ENCODE measurements around the gene NDUFB4.
"Not testable (repeated sequence)": the region's sequence is repeated elsewhere in the genome, so short reads cannot be mapped to it uniquely, and the experiment has no call there.

NDUFB4 gene

DNA sequence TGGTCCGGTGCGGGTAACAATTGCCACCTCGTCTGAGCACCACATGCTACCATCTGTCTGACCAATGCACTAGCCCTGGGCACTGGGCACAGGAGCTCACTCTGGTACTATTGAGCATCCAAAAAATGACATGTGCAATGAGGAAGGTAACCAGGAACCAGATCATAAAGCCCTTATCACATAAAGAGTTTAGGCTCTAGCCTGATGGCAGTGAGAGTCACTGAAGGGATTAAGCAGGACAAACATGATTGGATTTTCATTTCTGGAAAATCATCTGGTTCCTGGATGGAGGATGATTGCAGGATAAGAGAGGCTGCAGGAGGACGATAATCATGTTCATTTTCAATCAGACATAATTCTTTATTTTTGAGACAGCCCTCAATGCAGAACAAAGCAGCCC is 12.4 kb downstream of the NDUFB4 start:
- Mint-ChIP-seq H3K27ac (no peak overlapping the region), H3K9me3 (no peaks in the 10 kb centered on the region), H3K27me3 (ENCODE audit: low read depth) (no peaks in the 10 kb centered on the region), H3K36me3 (ENCODE audit: low read depth) (no peaks in the 10 kb centered on the region), H3K4me3 (no peak overlapping the region), H3K4me1 (no peaks in the 10 kb centered on the region)
- TF ChIP-seq, protein P1, sequence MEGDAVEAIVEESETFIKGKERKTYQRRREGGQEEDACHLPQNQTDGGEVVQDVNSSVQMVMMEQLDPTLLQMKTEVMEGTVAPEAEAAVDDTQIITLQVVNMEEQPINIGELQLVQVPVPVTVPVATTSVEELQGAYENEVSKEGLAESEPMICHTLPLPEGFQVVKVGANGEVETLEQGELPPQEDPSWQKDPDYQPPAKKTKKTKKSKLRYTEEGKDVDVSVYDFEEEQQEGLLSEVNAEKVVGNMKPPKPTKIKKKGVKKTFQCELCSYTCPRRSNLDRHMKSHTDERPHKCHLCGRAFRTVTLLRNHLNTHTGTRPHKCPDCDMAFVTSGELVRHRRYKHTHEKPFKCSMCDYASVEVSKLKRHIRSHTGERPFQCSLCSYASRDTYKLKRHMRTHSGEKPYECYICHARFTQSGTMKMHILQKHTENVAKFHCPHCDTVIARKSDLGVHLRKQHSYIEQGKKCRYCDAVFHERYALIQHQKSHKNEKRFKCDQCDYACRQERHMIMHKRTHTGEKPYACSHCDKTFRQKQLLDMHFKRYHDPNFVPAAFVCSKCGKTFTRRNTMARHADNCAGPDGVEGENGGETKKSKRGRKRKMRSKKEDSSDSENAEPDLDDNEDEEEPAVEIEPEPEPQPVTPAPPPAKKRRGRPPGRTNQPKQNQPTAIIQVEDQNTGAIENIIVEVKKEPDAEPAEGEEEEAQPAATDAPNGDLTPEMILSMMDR (IDR thresholded peaks at IDR 0.05; ENCODE audit: unreplicated experiment in 3 of 3) = no peak

DNA sequence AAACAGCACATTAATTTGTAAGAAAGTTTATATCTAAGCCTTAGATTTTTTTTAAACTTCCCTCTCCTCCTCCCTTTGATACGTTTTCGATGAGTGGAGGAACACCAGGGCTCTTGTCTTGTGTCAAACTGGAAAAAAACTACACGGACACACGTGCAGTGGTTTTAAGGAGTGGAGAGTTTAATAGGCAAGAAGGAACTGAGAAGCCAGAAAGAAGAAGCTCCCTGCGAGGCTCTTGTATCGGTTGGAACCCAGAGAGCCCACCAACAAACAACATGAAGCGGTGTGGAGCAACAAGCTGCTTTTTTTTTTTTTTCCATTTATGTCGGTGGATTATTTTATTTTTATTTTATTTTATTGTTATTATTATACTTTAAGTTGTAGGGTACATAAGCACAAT is 18.6 kb downstream of the NDUFB4 start:
- no peak overlapping the region for H3K4me3 Mint-ChIP-seq
- H3K27ac Mint-ChIP-seq = no peak overlapping the region
- H3K27me3 Mint-ChIP-seq (ENCODE audit: low read depth) = no peaks in the 10 kb centered on the region
- no peaks in the 10 kb centered on the region for H3K4me1 Mint-ChIP-seq
- no peaks in the 10 kb centered on the region for H3K9me3 Mint-ChIP-seq
- H3K36me3 Mint-ChIP-seq (ENCODE audit: low read depth) = no peaks in the 10 kb centered on the region
- TF ChIP-seq, protein P1 (IDR thresholded peaks at IDR 0.05; ENCODE audit: unreplicated experiment in 3 of 3) = no peak

DNA sequence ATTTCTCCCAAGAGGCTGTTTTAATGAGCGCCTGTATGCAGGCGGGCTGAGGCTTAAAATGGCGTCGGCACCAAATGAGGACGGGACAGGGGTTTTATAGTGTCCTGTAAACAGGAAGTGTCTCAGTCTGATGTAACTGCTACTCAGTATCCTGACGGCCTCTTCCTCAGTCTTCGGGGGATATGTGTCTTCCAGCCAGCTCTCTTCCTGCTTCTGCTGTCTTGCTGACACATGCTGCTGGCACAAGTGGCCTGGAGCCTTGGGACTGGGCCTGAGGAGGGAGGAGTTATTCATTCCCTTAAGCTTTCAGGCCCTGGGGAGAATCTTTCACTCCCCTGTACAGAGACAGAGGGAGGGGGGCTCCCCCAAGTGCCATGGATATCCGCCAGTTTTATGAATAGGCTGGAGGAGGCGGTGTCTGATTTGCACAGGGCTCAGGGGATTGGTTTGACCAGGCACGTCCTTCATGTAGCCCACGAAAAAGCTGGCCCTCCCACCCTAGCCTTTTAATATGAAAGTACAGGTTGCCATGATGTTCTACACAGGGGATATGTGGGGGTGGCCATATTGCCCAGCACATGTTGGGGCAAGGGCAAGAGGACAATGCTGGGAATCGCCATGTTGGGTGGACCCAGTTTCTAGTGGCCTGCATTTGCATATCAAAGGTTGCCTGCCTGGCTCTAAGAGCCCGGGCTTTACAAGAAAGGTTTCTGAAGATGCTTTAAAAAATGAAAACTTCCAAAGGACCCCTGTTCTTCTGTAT is 19.9 kb downstream of the NDUFB4 start:
- TF ChIP-seq, protein P1 (IDR thresholded peaks at IDR 0.05; ENCODE audit: unreplicated experiment in 3 of 3) = no peak
- Mint-ChIP-seq H3K4me1 (no peaks in the 10 kb centered on the region), H3K36me3 (ENCODE audit: low read depth) (no peaks in the 10 kb centered on the region), H3K27ac (no peak overlapping the region), H3K9me3 (no peaks in the 10 kb centered on the region), H3K27me3 (ENCODE audit: low read depth) (no peaks in the 10 kb centered on the region), H3K4me3 (no peak overlapping the region)

DNA sequence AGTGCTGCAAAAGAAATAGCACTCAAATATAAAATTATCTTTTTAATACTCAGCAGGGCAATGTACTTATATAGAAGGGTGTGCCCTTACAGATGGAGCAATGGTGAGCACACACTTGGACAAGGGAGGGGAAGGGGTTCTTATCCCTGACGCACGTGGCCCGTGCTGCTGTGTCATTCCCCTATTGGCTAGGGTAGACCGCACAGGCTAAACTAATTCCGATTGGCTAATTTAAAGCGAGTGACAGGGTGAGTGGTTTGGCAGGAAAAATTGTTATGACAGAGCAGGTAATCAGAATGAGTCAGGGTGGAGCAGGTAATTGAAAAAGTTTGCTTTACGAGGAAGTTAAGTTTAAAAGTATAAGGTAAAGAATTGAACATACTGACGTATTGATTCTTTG is 20.6 kb downstream of the NDUFB4 start:
- not testable (repeated sequence) for H3K4me3 Mint-ChIP-seq; H3K36me3 Mint-ChIP-seq (ENCODE audit: low read depth); H3K27ac Mint-ChIP-seq; H3K27me3 Mint-ChIP-seq (ENCODE audit: low read depth); H3K4me1 Mint-ChIP-seq; H3K9me3 Mint-ChIP-seq

DNA sequence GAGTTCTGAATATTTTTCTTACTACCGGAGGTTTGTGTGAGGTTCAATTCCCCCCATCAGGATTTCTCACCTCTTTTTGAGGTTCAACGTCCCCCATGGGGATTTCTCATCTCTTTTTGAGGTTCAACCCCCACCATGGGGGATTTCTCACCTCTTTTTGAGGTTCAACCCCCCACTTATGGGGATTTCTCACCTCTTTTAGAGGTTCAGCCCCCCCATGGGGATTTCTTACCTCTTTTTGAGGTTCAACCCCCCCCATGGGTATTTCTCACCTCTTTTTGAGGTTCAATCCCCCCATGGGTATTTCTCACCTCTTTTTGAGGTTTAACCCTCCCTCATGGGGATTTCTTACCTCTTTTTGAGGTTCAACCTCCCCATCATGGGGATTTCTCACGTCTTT is 26.3 kb downstream of the NDUFB4 start:
- TF ChIP-seq, protein P1 (IDR thresholded peaks at IDR 0.05; ENCODE audit: unreplicated experiment in 3 of 3) = no peak
- Mint-ChIP-seq H3K27ac (no peak overlapping the region), H3K27me3 (ENCODE audit: low read depth) (no peaks in the 10 kb centered on the region), H3K4me3 (no peak overlapping the region), H3K4me1 (no peaks in the 10 kb centered on the region), H3K36me3 (ENCODE audit: low read depth) (peaks cover 4% of the 10 kb centered on the region), H3K9me3 (peaks cover 12% of the 10 kb centered on the region)

DNA sequence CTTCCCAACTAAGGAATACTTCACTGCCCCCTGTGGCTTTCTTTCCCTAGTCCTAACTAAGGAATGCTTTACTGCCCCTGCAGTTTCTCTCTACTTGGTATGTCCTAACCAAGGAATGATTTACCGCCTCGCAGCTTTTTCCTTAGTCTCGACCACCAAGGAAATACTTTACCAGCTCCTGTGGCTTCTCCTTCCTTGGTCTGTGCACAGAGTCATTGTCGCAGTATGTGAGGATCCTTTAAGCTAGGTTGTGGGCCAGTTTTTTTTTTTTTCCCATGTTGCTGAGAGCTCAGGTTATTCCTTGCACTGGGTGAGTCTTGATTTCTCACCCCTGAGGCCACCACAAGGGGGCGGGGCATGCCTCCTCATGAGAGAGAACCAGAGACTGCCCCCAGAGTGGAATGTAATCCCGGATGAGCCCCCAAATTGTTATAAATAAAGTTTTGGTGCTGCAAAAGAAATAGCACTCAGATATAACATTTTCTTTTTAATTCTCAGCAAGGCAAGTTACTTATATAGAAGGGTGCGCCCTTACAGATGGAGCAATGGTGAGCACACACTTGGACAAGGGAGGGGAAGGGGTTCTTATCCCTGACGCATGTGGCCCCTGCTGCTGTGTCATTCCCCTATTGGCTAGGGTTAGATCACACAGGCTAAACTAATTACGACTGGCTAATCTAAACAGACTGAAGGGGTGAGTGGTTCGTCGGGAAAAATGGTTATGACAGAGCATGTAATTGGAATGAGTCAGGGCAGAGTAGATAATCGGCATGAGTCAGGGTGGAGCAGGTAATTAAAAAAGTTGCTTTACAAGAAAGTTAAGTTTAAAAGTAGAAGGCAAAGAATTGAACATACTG is 27.0 kb downstream of the NDUFB4 start:
- TF ChIP-seq, protein P1 (IDR thresholded peaks at IDR 0.05; ENCODE audit: unreplicated experiment in 3 of 3) = peak in 2 of 3 experiments; percentile 11 to 26
- Mint-ChIP-seq H3K4me1 (no peaks in the 10 kb centered on the region), H3K9me3 (peaks cover 12% of the 10 kb centered on the region), H3K27ac (no peak overlapping the region), H3K36me3 (ENCODE audit: low read depth) (peaks cover 4% of the 10 kb centered on the region), H3K27me3 (ENCODE audit: low read depth) (no peaks in the 10 kb centered on the region), H3K4me3 (no peak overlapping the region)

All from nephron (organoid).